GM19351 (cell line): Measurements from ENCODE around the gene COMT.

Source experiments
- ATAC-seq: cut with Tn5 transposase; IDR thresholded peaks from one replicate; pipeline ENCODE4 v1.9.1; 2021; ENCODE audit warnings: mild to moderate bottlenecking, moderate library complexity; ENCODE audit not compliant: unreplicated experiment

COMT gene

DNA sequence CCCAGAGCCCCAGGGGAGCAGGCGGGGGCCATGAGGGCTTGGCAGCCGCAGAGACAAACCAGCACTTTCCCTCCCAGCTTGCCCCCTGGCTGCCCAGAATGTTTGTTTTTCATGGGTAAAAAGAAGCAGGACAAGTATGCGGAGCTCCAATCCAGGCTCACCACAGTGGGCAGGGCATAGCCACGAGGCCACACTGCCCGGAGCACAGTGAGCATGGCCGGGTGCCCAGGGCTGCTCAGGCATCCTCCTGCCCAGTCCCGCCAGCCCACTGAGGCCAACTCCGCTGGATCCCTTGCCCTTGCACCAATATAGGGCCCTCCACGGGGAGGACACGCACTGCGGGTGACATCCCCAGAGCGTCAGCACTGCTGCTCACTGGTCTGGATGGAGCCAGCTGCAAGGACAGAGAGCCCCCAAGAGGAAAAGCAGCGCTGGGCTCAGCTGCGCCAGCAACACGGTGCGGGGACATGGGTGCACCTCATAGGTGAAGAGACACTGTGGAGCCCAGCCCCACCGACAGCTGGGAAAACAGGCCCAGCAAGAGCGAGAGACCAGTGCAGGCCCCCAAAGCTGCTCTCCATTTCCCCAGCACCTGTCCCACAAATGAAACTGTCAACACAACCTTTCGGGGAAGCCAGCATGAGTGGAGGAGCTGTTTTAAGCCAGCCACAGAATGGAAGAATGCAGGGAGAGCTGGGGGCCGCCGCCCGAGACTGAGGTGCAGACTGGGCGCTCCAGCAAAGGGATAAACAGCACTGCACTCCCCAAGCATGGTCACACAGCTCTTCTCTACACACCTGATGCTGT, 50.3 kb downstream of the COMT start:
- ATAC-seq: no peak

DNA sequence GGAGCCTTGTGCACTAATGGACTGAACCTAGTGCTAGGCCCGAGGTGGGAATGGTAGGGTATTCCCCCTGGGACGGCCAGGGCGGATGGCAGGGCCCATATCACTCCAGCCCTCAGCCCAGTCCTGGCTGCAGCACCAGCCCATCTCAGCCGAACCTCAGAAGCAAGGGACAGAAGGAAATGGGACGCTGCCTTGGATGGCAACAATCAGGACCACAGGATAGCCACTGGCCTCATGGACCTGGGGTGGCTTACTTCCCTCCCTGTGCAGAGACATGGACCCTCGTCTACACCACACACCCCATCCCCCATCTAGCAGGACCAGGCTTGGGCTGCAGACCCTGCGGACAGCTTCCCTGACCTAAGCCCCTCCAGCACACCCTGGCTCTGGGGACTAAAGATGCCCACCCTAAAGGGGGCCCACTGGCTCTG, 50.9 kb downstream of the COMT start:
- ATAC-seq: no peak

DNA sequence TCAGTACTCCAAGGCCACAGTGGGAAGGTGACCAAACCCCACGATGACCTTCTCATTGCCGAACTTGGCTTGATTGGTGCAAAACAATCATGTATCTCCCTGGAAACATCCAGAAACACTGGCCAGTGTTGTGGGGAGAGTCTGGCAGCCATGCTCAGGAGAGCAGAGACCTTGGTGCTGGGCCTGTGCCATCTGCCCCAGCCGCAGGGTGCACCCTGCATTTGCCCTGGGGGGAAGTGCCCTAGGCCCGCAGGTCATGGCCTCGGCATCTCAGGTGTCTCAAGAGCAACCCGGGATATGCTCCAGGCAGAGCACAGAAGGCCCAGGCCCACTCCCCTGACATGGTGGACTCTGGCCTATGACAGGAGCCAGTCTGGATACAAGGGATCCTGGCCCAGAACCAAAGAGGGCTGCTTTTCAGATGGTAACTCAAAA, 51.4 kb downstream of the COMT start:
- no peak for ATAC-seq

DNA sequence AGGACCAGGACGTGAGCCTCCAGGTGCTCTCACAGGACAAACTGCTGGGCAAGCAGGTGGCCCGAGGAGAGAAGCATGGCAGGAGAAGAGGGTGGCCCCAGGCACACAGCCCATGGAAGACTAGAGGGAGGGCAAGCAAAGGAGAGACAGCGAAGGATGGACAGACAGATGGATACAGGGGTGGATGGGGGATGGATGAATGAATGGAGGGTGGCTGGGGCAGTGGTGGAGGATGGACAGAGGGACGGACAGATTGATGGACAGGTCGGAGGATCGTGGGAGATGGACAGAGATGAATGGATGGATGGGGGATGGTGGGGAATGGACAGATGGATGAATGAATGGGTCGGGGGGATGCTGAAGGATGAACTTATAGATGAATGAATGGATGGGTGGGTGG, 52.4 kb downstream of the COMT start:
- ATAC-seq: no peak

DNA sequence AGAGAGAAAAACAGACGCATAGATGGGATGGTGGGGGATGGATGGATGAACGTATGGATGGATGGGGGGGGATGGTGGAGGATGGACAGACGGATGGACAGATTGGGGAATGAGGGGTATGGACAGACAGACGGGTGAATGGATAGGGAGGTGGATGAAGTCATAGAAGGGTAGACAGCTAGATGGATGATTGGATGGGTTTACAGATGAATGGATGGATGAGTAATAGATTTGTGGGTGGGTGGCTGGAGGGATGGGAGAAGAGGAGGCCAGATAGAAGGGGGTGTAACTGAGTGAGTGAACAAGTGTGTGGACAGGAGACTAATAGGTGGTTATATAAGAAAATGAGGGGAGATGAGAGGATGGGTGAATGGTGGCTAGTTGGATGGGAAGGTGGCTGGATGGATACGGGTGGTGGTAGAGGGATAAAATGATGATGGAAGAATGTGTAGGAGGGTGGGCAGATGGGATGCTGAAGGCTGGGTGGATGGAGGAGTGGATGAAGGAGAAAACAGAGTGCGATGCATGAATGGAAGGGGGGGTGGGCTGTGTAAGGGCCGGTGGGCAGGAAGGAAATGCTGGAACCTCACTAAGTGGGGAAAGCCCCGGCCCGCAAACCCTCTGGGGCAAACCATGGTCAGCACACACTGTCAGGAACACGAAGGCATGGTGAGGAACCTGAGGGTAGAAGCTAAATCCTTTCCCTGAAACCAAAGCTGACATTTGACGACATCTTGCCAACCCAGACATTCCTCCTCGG, 53.5 kb downstream of the COMT start:
- ATAC-seq: no peak

DNA sequence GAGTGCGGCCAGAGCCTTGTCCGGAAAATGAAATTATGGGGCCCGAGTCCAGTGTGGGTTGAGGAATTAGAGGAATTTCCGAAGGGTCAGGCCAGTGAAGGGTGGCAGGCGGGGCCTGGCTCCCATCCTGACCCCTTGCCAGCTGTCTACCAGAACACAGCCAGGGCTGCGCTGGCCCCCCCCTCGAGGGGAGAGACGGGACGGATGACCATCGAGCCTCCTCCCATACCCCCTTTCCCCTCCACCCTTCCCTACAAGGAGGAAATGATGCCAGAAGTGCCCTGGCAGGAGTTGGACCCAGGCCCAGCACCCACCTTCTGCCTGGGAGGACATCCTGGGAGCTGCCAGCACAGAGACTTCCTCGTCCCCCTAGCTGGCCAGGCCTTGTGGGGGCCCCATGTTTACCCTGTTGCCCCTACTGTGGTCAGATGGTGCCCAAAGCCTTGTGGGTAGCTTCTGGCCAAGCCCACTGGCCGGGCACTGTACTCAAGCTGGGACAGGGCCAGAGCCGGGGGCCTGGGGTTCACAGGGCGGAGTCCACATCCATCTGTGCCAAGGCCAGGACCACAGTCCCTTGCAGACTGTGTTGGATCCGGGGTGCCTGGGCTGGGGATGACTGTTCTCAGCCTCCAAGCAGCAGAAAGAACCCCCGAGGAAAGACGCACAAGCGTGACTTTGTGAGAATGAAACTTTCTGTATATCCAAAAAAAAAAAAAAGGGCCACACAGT, 54.2 kb downstream of the COMT start:
- no peak for ATAC-seq

DNA sequence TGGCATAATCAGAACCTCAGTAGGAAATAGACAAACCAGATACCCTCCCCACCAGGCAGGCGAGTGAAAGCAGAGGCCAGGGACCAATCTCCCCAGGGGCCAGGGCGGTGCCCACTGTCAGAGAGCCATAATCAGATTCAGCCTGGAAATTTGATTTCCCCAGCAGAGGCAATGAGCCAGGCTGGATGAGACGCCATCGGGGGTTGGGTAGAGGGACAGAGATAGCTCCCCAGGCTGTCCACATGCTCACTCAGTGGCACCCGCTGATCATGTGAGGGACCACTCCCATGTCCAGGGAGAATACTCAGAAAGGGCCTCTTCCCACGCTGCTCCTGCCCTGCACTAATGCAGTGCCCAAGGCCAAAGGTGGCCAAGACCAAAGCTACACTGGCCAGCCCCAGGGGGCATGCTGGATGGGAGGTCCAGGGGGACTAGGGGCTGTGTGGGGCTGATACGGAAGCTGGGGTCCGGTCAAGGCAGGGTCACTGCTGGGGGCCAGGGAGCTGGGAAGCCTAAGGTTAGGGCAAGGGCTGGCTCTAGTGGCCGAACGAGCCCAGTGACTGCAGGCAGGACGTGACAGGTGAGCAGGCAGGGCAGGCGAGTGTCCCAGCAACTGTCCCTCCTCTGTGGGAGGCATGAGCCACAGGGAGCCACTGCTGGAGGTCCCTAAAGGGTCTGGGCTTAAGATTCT, 55.3 kb downstream of the COMT start:
- no peak for ATAC-seq

DNA sequence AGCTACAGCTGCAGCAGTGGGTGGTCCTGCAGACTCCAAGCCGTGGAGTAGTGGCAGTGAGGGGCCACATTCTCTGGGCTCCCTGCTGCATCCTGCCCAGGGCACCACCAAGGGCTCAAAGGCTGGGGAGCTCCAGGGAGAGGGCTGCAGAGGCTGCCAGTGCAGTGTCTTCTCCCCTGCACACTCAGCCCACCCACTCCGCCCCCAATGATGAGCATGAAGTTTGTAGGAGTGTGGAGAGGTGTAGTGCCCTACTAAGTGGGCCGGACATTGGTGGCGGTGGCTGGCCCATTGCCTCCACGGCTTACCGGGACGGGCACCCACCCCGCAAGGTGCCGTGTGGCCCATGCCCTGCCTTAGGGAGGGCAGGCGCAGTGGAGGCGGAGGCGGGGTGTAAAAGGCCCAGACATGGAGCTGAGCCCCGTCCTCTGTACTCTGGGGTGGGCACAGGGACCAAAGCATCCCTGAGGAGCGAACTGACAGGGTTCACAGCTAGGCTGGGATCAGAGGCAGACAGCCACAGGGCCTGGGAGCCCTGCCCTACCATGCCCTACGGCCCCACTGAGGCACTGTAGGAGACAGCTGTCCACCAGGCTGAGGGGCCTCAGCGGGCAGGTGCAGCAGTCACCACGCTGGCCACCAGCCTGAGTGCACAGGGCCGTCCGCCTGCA, 56.1 kb downstream of the COMT start:
- ATAC-seq: no peak

DNA sequence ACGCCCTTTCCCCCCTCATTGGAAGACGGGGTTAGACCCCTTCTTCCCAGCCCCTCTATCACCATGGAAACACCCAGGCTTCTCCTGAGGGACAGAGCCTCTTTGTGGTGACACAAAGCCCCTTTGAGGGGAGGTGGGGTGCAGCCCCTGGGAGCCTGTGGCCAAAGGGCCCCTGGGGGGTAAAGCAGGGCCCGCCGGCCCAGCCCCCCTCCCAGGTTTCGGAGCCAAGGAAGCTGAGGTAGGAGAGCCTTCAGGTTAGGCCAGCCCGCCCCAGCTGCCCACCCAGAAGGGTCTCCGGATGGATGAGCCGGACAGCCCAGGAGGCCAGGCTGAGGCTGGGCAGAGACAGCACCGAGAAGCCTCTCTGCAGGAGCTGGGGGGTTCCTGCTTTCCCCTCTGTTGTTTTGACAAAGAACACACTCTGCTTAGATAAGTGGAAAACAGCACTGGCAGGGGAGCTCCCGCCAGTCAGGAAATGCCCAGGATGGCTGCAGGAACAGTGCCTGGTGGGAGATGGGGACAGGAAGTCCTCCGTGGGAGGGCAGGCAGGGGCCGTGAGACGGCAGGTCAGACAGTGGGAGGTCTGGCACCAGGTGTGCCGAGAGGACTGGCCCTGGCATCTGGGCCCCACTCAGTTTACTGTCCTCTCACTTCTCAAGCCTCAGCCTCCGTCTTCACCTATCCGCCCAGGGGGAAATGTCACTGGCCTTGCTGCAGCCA, 56.8 kb downstream of the COMT start:
- ATAC-seq: no peak

DNA sequence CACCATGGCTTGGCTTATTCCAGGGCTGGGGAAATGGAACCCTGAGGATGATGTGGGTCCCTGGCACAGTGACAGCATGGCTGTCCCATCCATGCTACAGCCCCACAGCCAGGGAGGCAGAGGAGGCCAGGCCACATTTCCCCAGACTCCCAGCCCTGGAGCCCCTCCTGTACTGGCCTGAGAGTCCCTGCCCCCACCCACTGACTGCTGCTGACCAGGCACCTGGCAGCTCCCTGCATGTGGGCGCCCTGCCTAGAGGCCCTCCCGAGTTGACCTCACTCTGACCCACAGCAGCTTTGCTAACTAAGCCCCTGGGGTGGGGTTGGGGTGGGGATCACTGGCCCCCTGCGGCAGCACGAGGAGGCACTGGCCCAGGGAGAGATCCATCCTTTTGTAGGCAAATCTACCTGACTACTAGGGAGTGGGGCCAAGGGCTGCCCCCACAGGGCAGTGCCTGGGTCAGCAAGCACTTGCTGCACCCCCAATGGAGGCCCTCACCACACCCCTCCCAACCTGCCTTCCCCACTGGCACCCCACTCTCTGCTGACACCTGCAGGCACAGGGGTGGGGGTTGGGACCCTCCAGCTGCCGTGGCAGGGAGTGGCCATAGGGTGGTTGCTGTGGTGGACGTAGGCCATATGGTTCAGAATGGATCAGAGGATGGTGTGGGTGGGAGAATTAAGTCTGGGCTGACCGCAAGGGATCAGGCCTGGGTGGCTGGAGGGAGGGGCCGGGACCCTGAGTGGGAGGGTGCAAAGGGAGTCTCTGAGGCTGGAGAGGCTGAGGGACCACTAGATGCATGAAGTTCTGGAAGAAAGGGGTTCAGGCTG, 57.6 kb downstream of the COMT start:
- ATAC-seq: no peak

DNA sequence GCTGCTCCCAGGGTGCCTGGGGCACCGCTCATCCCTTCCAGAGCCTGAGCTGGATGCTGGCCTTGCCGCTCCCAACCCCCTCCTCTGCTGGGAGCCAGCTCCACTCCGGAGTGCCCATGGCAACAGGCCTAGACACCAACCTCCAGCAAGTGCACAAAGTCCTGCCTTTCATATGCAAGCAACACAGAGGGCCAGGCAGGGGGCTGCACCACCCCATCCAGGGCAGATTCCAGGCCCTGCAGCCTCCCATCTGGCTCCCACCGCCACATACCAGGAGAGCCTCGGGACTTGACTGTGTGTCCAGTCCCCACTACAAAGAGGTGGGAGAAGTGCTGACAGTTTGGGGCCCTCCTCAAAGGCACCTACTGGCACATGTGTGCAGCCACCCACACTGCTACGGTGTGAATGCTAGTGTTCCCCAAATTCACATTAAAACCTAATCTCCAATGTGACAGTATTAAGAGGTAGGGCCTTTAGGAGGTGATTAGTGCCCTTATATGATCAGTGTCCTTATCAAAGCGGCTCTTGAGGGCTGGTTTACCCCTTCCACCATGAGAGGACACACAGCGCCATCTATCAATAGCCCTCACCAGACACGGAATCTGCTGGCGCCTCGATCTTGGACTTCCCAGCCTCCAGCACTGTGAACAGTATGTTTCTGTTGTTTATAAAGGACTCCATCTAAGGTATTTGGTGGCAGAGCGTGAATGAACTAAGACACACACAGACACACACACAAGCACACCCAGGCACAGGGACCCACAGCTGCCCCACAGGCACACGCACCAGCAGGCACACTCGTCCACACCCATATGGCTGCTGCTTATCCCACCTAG, 58.9 kb downstream of the COMT start:
- no peak for ATAC-seq

DNA sequence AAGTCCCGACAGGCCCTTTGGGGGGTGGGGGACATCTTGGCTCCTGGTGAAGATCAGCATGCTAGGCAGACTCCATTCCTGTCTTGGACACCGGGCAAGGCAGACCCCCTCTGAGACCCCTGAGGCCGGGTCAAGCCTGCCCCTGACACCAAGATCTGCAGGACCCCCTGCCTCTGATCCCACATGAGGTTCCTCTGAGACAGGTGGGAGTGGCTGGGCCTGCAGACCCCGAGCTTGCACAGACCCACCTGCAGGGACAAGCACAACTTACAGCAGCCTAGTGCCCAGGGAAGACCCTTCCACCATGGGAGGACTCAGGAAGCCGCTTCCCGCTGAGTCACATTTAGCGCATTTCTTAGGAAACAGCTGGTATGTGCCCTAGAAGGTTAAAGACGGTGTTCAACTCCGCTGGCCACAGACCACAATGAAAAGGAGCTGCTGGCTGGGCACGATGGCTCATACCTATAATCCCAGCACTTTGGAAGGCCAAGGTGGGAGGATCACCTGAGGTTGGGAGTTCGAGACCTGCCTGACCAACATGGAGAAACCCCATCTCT, 59.6 kb downstream of the COMT start:
- no peak for ATAC-seq

DNA sequence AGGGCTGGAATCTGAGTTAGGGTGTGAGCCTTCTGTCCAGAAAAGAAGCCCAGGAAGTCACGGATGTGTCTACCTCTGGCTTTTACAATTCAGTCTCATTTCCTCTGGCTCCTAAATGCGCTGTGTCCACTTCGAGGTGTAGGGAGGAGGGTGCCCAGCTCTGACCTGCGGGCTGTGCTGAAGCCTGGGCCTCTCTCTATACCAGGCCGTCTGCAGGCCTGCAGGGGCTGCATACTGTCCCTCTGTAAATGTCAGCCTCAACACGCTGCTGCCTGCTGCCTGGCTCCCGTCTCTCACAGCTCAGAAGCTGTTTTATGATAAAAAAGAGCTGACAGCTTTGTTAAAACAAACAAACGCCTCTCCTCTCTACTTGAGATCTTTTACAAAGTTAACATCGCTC, 60.6 kb downstream of the COMT start:
- no peak for ATAC-seq

DNA sequence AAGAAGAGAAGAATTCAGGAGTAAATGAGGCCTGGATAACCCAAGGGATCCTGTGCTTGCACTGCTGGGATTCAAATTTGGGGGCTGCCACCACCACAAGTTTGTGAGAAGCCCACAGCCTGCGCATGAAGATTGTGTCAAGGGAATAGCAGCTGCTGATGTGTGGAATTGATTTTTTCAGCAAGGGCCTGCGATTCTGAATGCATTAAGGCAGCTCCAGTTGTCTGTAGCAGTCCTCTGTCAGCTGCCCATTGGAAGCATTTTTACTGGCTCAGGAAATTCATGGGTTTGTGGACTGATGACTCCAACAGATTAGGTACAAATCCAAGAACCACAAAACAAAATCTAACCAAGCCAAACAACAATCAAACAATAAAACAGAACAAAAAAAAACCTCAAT, 61.1 kb downstream of the COMT start:
- no peak for ATAC-seq

DNA sequence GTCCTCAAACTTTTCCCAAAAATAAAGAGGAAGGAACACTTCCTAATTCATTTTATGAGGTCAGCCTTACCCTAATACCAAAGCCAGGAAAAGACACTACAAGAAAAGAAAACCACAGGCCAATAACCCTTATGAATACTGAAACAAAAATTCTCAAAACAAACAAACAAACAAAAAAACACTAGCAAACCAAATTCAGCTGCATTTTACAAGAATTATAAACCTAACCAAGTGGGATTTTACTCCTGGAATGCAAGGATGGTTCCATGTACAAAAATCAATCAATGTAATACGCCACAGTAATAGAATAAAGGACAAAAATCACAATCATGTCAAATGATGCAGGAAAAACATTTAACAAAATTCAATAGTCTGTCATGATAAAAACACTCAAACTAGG, 61.7 kb downstream of the COMT start:
- ATAC-seq: no peak

DNA sequence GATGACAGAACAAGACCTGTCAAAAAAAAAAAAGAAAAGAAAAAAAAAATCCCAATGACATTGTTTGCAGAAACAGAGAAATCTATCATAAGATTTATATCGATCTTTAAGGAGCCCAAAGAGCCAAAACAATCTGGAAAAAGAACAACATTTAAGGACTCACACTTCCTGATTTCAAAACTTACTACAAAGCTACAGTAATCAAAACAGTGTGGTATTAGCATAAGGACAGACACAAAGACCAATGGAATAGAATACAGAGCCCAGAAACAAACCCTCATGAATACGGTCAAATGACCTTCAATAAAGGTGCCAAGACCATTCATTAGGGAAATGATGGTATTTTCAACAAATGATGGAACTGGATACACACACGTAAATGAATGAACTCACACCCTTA, 62.9 kb downstream of the COMT start:
- ATAC-seq: no peak

DNA sequence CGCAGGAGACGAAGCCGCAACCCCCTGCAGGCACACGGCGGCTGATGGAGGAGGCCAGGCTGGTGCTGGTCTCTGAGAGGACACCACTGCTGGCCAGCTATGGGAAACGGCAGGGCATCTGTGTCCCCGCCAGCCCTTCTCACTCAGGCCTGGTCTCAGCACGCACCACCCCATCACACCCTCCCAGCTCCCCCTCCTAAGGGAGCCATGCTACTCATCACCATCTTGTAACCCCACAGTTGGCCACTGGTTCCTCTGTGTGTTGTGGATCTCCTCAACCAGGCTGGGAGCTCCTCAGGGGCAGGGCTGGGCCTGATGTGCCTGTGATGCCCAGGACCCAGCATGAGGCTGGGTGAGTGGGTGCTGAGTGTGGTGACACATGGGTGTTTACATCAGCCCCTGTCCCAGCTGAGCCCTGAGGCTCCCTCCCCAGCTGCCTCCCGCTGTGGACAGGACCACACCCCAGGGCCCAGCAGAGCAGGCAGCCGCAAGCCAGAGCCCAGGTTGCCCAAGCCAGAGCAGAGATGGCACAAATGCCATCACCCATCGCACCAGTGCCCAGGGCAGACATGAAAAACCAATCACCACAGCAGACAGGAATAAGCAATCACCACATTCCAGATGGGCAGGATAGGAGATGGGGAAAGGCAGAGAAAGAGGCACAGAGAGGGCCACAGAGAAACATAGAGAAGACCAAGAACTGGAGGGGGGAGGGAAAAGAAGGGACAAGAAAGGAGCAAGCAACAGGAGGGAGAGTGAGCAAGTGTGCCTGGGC, 66.8 kb downstream of the COMT start:
- no peak for ATAC-seq
